Measurements from ENCODE around the gene PHKB.

- TF ChIP-seq, protein P1, sequence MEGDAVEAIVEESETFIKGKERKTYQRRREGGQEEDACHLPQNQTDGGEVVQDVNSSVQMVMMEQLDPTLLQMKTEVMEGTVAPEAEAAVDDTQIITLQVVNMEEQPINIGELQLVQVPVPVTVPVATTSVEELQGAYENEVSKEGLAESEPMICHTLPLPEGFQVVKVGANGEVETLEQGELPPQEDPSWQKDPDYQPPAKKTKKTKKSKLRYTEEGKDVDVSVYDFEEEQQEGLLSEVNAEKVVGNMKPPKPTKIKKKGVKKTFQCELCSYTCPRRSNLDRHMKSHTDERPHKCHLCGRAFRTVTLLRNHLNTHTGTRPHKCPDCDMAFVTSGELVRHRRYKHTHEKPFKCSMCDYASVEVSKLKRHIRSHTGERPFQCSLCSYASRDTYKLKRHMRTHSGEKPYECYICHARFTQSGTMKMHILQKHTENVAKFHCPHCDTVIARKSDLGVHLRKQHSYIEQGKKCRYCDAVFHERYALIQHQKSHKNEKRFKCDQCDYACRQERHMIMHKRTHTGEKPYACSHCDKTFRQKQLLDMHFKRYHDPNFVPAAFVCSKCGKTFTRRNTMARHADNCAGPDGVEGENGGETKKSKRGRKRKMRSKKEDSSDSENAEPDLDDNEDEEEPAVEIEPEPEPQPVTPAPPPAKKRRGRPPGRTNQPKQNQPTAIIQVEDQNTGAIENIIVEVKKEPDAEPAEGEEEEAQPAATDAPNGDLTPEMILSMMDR (conservative IDR thresholded peaks at IDR 0.05 in 1 of 2, IDR thresholded peaks at IDR 0.05 in 1 of 2; ENCODE audit: low read depth in 1 of 2, low read length in 2 of 2), result no peak
- TF ChIP-seq EZH2 (IDR thresholded peaks at IDR 0.05; ENCODE audit: low read length, missing control alignments), result no peak
Measured at GRCh38 chr16:47465919-47466630, 4.9 kb downstream of the PHKB start.
